Stomach (tissue), 9 donors: ENCODE data around the gene DOP1A. TPM values are rescaled to one million over a fixed set of nuclear protein-coding genes. Genes with fewer than 3 reads are reported as not detected.

Source experiments
- DNase-seq, 2 donors: peaks; one replicate each; pipeline versions ENCODE4 v3.0.0 to v3.0.0-alpha.2; 2013 to 2019
- H3K27ac ChIP-seq, 5 donors: fragments of 200-600 bp in 4 of 5; sonication (generic) in 4 of 5; one replicate each; pipeline ENCODE4 v1.5.1; 2013 to 2019; ENCODE audit warnings: mild to moderate bottlenecking in 1 of 5, moderate library complexity in 1 of 5
- H3K27me3 ChIP-seq, 3 donors: fragments of 200-600 bp; sonication (generic); one replicate each; pipeline ENCODE4 v1.5.1; 2017 to 2019; ENCODE audit warnings: mixed run types in 1 of 3
- H3K36me3 ChIP-seq, 4 donors: fragments of 200-600 bp; sonication (generic); 1 replicate in 3 of 4; 2 replicates in 1 of 4; pipeline ENCODE4 v1.5.1; 2016 to 2019
- H3K4me1 ChIP-seq, 4 donors: fragments of 200-600 bp; sonication (generic); one replicate each; pipeline ENCODE4 v1.5.1; 2016 to 2019
- H3K4me3 ChIP-seq, 4 donors: fragments of 200-600 bp; sonication (generic) in 3 of 4; one replicate each; pipeline ENCODE4 v1.5.1; 2016 to 2019; ENCODE audit warnings: mild to moderate bottlenecking in 1 of 4
- H3K9me3 ChIP-seq, 4 donors: fragments of 200-600 bp; sonication (generic); one replicate each; pipeline ENCODE4 v1.5.1; 2016 to 2019
- CTCF ChIP-seq, 7 experiments: fragments of 450-650 bp in 4 of 7; fragments of 200-600 bp in 3 of 7; sonication (generic) in 3 of 7; IDR thresholded peaks; one replicate each; pipeline ENCODE4 v1.5.1; 2016 to 2019; ENCODE audit warnings: antibody characterized with exemption in 7 of 7, control low read depth in 2 of 7, mild to moderate bottlenecking in 1 of 7
- EP300 ChIP-seq: sonication (generic); formaldehyde crosslinking; IDR thresholded peaks from one replicate; pipeline ENCODE4 v1.6.1; 2017; ENCODE audit warnings: antibody characterized with exemption
- POLR2A ChIP-seq, 4 donors: fragments of 450-650 bp; IDR thresholded peaks; one replicate each; pipeline ENCODE4 v1.6.1; 2016; ENCODE audit warnings: antibody characterized with exemption in 4 of 4, control low read depth in 2 of 4, mild to moderate bottlenecking in 1 of 4, moderate library complexity in 1 of 4
- POLR2AphosphoS5 ChIP-seq, 3 donors: sonication (generic); formaldehyde crosslinking; IDR thresholded peaks; one replicate each; pipeline ENCODE4 v1.6.1; 2016; ENCODE audit warnings: antibody characterized with exemption in 3 of 3
- WGBS, 5 donors: extraction: QIAGEN DNeasy Blood & Tissue Kit in 3 of 5; methylation state at CpG; one replicate each; pipeline versions ENCODE4 v1.1.5 to v1.1.7; 2013 to 2018; 5-methylcytosine and 5-hydroxymethylcytosine counted together
- intact Hi-C: fragments of 100-400 bp; cut with DNase I; formaldehyde crosslinking; loops from one replicate; pipeline ENCODE4 v1.15.1; 2023; ENCODE audit warnings: low total_unique reads
- polyA plus RNA-seq, 3 donors: library from polyadenylated mRNA; stranded (reverse); fragments of 200-250 nt; gene quantifications; one replicate each; pipeline ENCODE4 v1.2.3, GENCODE V29; 2013
- total RNA-seq, 5 donors: library from RNA; depleted of rRNA; stranded (reverse); fragments of >200 nt; gene quantifications; one replicate each; pipeline versions ENCODE4 v1.1.0 to v1.2.3, GENCODE V29; 2014 to 2016
- donor health status: healthy with polysubstance abuse.
- donor health status: Bipolar disorder and iron deficiency.
- donor health status: healthy.

DOP1A gene
- total and polyA plus RNA-seq, 8 donors = 2.6 to 68.3 (median 16.3) TPM

GRCh38 chr6:83086751-83087150 is 19.3 kb downstream of the DOP1A start:
- Histone ChIP-seq H3K27me3 (no peaks in the 10 kb centered on the region), H3K9me3 (no peaks in the 10 kb centered on the region), H3K36me3 (no peaks in the 10 kb centered on the region), H3K4me3 (no peak overlapping the region), H3K4me1 (peaks cover 0 to 10% (median 0%) of the 10 kb centered on the region in 4 donors), H3K27ac (no peak overlapping the region)
- DNase-seq = no peak
- WGBS, 5 donors = 78 to 87% (median 82%) methylated on average over 2 of the region's 2 CpGs
- intact Hi-C loops = no loop called here
- no peak for TF ChIP-seq POLR2AphosphoS5 (IDR thresholded peaks at IDR 0.05)
- no peak for TF ChIP-seq CTCF (IDR thresholded peaks at IDR 0.05)
- no peak for TF ChIP-seq POLR2A (IDR thresholded peaks at IDR 0.05)
- TF ChIP-seq EP300 = no peak

DNA sequence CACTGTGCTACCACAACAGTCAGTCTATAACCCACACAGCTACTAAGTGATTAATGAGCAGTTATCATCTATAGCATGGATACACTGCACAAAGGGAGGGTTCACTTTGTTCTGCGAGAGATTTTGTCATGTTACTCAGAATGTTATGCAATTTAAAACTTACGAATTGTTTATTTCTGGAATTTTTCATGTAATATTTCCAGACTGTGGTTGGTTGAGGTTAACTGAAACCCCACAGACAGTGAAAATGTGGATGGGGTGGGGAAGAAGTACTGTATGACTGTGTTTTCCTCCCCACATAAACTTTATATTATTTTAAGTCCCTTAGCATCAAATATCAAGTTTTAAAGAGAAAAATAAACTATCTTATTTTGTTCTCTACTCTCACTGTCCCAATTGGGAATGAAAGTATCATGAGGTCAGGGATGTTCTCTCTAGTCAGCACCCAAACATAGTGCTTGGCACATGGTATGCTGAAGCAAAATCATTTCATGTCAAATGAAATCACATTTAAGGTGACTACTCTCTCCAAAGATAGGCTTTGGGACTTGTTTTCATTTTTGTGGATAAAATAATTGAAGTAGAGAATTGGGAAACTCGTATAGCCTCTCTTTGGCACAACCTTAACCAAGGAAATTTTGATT is 25.4 kb downstream of the DOP1A start:
- H3K27ac ChIP-seq = no peak overlapping the region
- intact Hi-C loops = no loop called here
- WGBS, 5 donors = 63 to 80% (median 77%) methylated on average over 3 of the region's 3 CpGs
- DNase-seq = no peak
- no peaks in the 10 kb centered on the region for H3K27me3 ChIP-seq
- peaks cover 0 to 27% (median 9%) of the 10 kb centered on the region in 4 donors for H3K4me1 ChIP-seq
- TF ChIP-seq CTCF (IDR thresholded peaks at IDR 0.05) (no peak), EP300 (no peak), POLR2AphosphoS5 (IDR thresholded peaks at IDR 0.05) (no peak), POLR2A (IDR thresholded peaks at IDR 0.05) (no peak)
- H3K4me3 ChIP-seq = no peak overlapping the region
- H3K9me3 ChIP-seq = no peaks in the 10 kb centered on the region
- no peaks in the 10 kb centered on the region for H3K36me3 ChIP-seq

- Histone ChIP-seq H3K9me3 (no peaks in the 10 kb centered on the region), H3K4me3 (no peak overlapping the region), H3K4me1 (peaks cover 0 to 27% (median 9%) of the 10 kb centered on the region in 4 donors), H3K27me3 (no peaks in the 10 kb centered on the region), H3K27ac (no peak overlapping the region), H3K36me3 (peaks cover 0 to 21% (median 17%) of the 10 kb centered on the region in 4 donors)
- no peak for TF ChIP-seq CTCF (IDR thresholded peaks at IDR 0.05)
- TF ChIP-seq POLR2A (IDR thresholded peaks at IDR 0.05) = no peak
- TF ChIP-seq POLR2AphosphoS5 (IDR thresholded peaks at IDR 0.05) = no peak
- no peak for TF ChIP-seq EP300
- intact Hi-C loops = no loop called here
- 42 to 70% (median 55%) methylated on average over 2 of the region's 2 CpGs for WGBS, 5 donors
- no peak for DNase-seq
These were observed 29.3 kb downstream of the DOP1A start for GRCh38 chr6:83096791-83097190.

GRCh38 chr6:83097204-83097603 is 29.7 kb downstream of the DOP1A start:
- 40 to 74% (median 41%) methylated on average over 2 of the region's 2 CpGs for WGBS, 5 donors
- no peak for DNase-seq
- Histone ChIP-seq H3K36me3 (peaks cover 0 to 25% (median 21%) of the 10 kb centered on the region in 4 donors), H3K27me3 (no peaks in the 10 kb centered on the region), H3K4me1 (peaks cover 0 to 24% (median 9%) of the 10 kb centered on the region in 4 donors), H3K9me3 (no peaks in the 10 kb centered on the region), H3K4me3 (no peak overlapping the region), H3K27ac (no peak overlapping the region)
- TF ChIP-seq POLR2AphosphoS5 (IDR thresholded peaks at IDR 0.05) = no peak
- no peak for TF ChIP-seq CTCF (IDR thresholded peaks at IDR 0.05)
- TF ChIP-seq POLR2A (IDR thresholded peaks at IDR 0.05) = no peak
- TF ChIP-seq EP300 = no peak
- intact Hi-C loops = no loop called here
